HCT116 (cell line): ENCODE results near the gene IGFALS. TPM values are rescaled to one million over a fixed set of nuclear protein-coding genes. Genes with fewer than 3 reads are reported as not detected.

ENCODE experiments used
- ATAC-seq: fragments of 200-7000 bp; cut with Tn5 transposase; 2 replicates; pipeline ENCODE4 v1.9.1; 2020; ENCODE audit warnings: mild to moderate bottlenecking, moderate library complexity
- BruUV-seq: library from RNA; stranded (reverse); fragments of 400-500 nt; replicated peaks from 2 replicates; lab custom pipeline; 2021; lab: Mats Ljungman, UMichigan
- CTCF ChIA-PET: fragments of 300-600 bp; sonication (Branson Sonifier 250); formaldehyde crosslinking; loops from one replicate; lab custom pipeline; 2021; ENCODE audit warnings: antibody characterized with exemption; lab: Charles Lee
- POLR2A ChIA-PET: fragments of 300-600, 350-600 bp; sonication (Branson Sonifier 250); formaldehyde crosslinking; loops from one replicate; lab custom pipeline; 2021; ENCODE audit warnings: antibody characterized with exemption; lab: Charles Lee
- RAD21 ChIA-PET, 2 experiments: fragments of 300-600 bp; sonication (Branson Sonifier 250); formaldehyde crosslinking; loops; one replicate each; lab custom pipeline; 2023; ENCODE audit warnings: low total read pairs in 2 of 2; ENCODE audit not compliant: uncharacterized antibody in 2 of 2, unreplicated experiment in 2 of 2, low non-redundant PET in 1 of 2; lab: Charles Lee
- DNase-seq: peaks from one replicate; pipeline ENCODE4 v3.0.0-alpha.2; 2010; ENCODE audit warnings: low read depth, low spot score
- H2AFZ ChIP-seq: fragments of 200-600 bp; shearing (Covaris generic), sonication (generic); 2 replicates; pipeline ENCODE4 v1.6.1; 2017; ENCODE audit warnings: low read depth, mixed run types, mixed read lengths, antibody characterized with exemption, low read length; ENCODE audit not compliant: poor library complexity, severe bottlenecking
- H3K27ac ChIP-seq: 2 replicates; pipeline ENCODE4 v1.5.1; 2012; ENCODE audit warnings: low read depth, low read length
- H3K27me3 ChIP-seq: fragments of 200-600 bp; sonication (generic); 2 replicates; pipeline ENCODE4 v1.6.1; 2016; ENCODE audit warnings: mixed run types, low read length, mixed read lengths; ENCODE audit not compliant: insufficient read depth
- H3K36me3 ChIP-seq, 2 experiments: fragments of 200-500 bp in 1 of 2; fragments of 200-600 bp in 1 of 2; sonication (Bioruptor generic) in 1 of 2; sonication (generic) in 1 of 2; 2 replicates each; pipeline versions ENCODE4 v1.5.1 to v1.6.1; 2014 to 2016; ENCODE audit warnings: low read length in 2 of 2, inconsistent platforms in 1 of 2, mixed read lengths in 1 of 2, mixed run types in 1 of 2; ENCODE audit not compliant: insufficient read depth in 2 of 2, control insufficient read depth in 1 of 2
- H3K4me1 ChIP-seq, 2 experiments: fragments of 200-600 bp in 1 of 2; sonication (generic) in 1 of 2; 2 replicates each; pipeline versions ENCODE4 v1.5.1 to v1.6.1; 2012 to 2017; ENCODE audit warnings: low read length in 2 of 2, inconsistent platforms in 1 of 2, mild to moderate bottlenecking in 1 of 2, mixed read lengths in 1 of 2, mixed run types in 1 of 2, moderate library complexity in 1 of 2; ENCODE audit not compliant: insufficient read depth in 2 of 2, control insufficient read depth in 1 of 2
- H3K4me2 ChIP-seq: fragments of 200-600 bp; sonication (generic); 2 replicates; pipeline ENCODE4 v1.6.1; 2017; ENCODE audit warnings: mixed run types, low read length, mixed read lengths
- H3K4me3 ChIP-seq, 2 experiments: fragments of 200-600 bp in 1 of 2; sonication (generic) in 1 of 2; replicated peaks in 1 of 2; 2 replicates each; pipeline ENCODE4 v1.5.1; 2011 to 2016; ENCODE audit warnings: low read length in 2 of 2, control low read depth in 1 of 2, low read depth in 1 of 2, mild to moderate bottlenecking in 1 of 2, mixed read lengths in 1 of 2, mixed run types in 1 of 2
- H3K79me2 ChIP-seq: fragments of 200-600 bp; sonication (generic); 2 replicates; pipeline ENCODE4 v1.6.1; 2017; ENCODE audit warnings: mild to moderate bottlenecking, mixed run types, low read length, moderate library complexity, mixed read lengths; ENCODE audit not compliant: insufficient read depth
- H3K9ac ChIP-seq: fragments of 200-600 bp; sonication (generic); 2 replicates; pipeline ENCODE4 v1.6.1; 2016; ENCODE audit warnings: low read length, mixed read lengths
- H3K9me2 ChIP-seq: fragments of 200-600 bp; sonication (generic), shearing (Covaris generic); 2 replicates; pipeline ENCODE4 v1.6.1; 2017; ENCODE audit warnings: mixed run types, mild to moderate bottlenecking, moderate library complexity; ENCODE audit not compliant: insufficient read depth
- H3K9me3 ChIP-seq, 2 experiments: fragments of 200-500 bp in 1 of 2; fragments of 200-600 bp in 1 of 2; sonication (Bioruptor generic) in 1 of 2; sonication (generic) in 1 of 2; 2 replicates each; pipeline ENCODE4 v1.6.1; 2014 to 2017; ENCODE audit warnings: low read length in 2 of 2, mixed read lengths in 2 of 2, inconsistent platforms in 1 of 2, low read depth in 1 of 2, mild to moderate bottlenecking in 1 of 2, mixed run types in 1 of 2, moderate library complexity in 1 of 2; ENCODE audit not compliant: control insufficient read depth in 1 of 2, insufficient read depth in 1 of 2
- H4K20me1 ChIP-seq: fragments of 200-600 bp; sonication (generic), shearing (Covaris generic); 2 replicates; pipeline ENCODE4 v1.6.1; 2017; ENCODE audit warnings: mixed run types, mild to moderate bottlenecking, moderate library complexity; ENCODE audit not compliant: insufficient read depth
- ATF3 ChIP-seq: IDR thresholded peaks from 2 replicates; pipeline ENCODE4 v1.6.1; 2012
- CBX3 ChIP-seq: IDR thresholded peaks from 2 replicates; pipeline ENCODE4 v1.6.1; 2012; ENCODE audit warnings: low read depth
- CEBPB ChIP-seq: IDR thresholded peaks from 2 replicates; pipeline ENCODE4 v1.6.1; 2012; ENCODE audit warnings: low read depth
- CTCF ChIP-seq, 3 experiments: fragments of 200-600 bp in 1 of 3; sonication (generic) in 1 of 3; IDR thresholded peaks in 2 of 3; conservative IDR thresholded peaks in 1 of 3; 2 replicates each; pipeline ENCODE4 v1.5.1; 2012 to 2017; ENCODE audit warnings: low read depth in 2 of 3, low read length in 2 of 3, antibody characterized with exemption in 1 of 3, borderline replicate concordance in 1 of 3, control low read depth in 1 of 3, mild to moderate bottlenecking in 1 of 3, mixed read lengths in 1 of 3, mixed run types in 1 of 3, moderate library complexity in 1 of 3; ENCODE audit not compliant: insufficient read depth in 1 of 3
- EGR1 ChIP-seq: IDR thresholded peaks from 2 replicates; pipeline ENCODE4 v1.6.1; 2012; ENCODE audit warnings: low read depth
- EZH2 ChIP-seq: fragments of 200-600 bp; sonication (generic); IDR thresholded peaks from 2 replicates; pipeline ENCODE4 v1.6.1; 2017; ENCODE audit warnings: antibody characterized with exemption, mixed run types
- EZH2phosphoT487 ChIP-seq: fragments of 200-600 bp; IDR thresholded peaks from 2 replicates; pipeline ENCODE4 v1.6.1; 2018; ENCODE audit warnings: antibody characterized with exemption, borderline replicate concordance
- JUND ChIP-seq: IDR thresholded peaks from 2 replicates; pipeline ENCODE4 v1.6.1; 2012
- MAX ChIP-seq: IDR thresholded peaks from 2 replicates; pipeline ENCODE4 v1.6.1; 2012
- POLR2A ChIP-seq: IDR thresholded peaks from 2 replicates; pipeline ENCODE4 v1.7.0; 2011; ENCODE audit warnings: borderline replicate concordance; ENCODE audit not compliant: insufficient read depth, insufficient read length; ENCODE audit errors: extremely low read depth
- POLR2AphosphoS5 ChIP-seq: IDR thresholded peaks from 2 replicates; pipeline ENCODE4 v1.6.1; 2011; ENCODE audit warnings: mild to moderate bottlenecking, low read depth, low read length, moderate library complexity
- RAD21 ChIP-seq: IDR thresholded peaks from 2 replicates; pipeline ENCODE4 v1.6.1; 2012; ENCODE audit warnings: low read depth, mild to moderate bottlenecking
- REST ChIP-seq: IDR thresholded peaks from 2 replicates; pipeline ENCODE4 v1.6.1; 2012; ENCODE audit warnings: low read depth
- SIN3A ChIP-seq: IDR thresholded peaks from 2 replicates; pipeline ENCODE4 v1.6.1; 2012; ENCODE audit warnings: low read depth
- SP1 ChIP-seq: IDR thresholded peaks from 2 replicates; pipeline ENCODE4 v1.6.1; 2012; ENCODE audit warnings: low read depth
- SRF ChIP-seq: IDR thresholded peaks from 2 replicates; pipeline ENCODE4 v1.6.1; 2012; ENCODE audit warnings: low read depth
- ZBTB33 ChIP-seq: IDR thresholded peaks from 2 replicates; pipeline ENCODE4 v1.6.1; 2011; ENCODE audit warnings: mild to moderate bottlenecking, low read length, moderate library complexity; ENCODE audit not compliant: insufficient replicate concordance; ENCODE audit errors: extremely low read depth
- ZFX ChIP-seq: fragments of 450-650 bp; IDR thresholded peaks from 2 replicates; pipeline ENCODE4 v1.6.1; 2017
- intact Hi-C: fragments of 100-400 bp; cut with micrococcal nuclease; formaldehyde crosslinking; loops from 2 replicates; pipeline ENCODE4 v1.10.0; 2022
- total RNA-seq: library from RNA; stranded (reverse); gene quantifications from one replicate; pipeline ENCODE4 v1.2.1, GENCODE V29; 2021; ENCODE audit not compliant: unreplicated experiment

Gene IGFALS
- total RNA-seq, 1 experiment from 2014 or later, result 0.10 TPM

- POLR2A ChIA-PET, result no interaction called here
- no peak overlapping the region for H3K27ac ChIP-seq
- no peak overlapping the region for H2AFZ ChIP-seq
- no peaks in the 10 kb centered on the region for H4K20me1 ChIP-seq
- peaks cover 6 to 29% of the 10 kb centered on the region in 2 experiments for H3K4me1 ChIP-seq
- RAD21 ChIA-PET, result no interaction called here
- intact Hi-C loops, result no loop called here
- peaks cover 32% of the 10 kb centered on the region for H3K79me2 ChIP-seq
- DNase-seq (no peak), ATAC-seq (no peak)
- no peaks in the 10 kb centered on the region; a peak in 2 of 4 replicates for H3K36me3 ChIP-seq
- no peak overlapping the region for H3K9ac ChIP-seq
- H3K4me3 ChIP-seq, result no peak overlapping the region
- H3K27me3 ChIP-seq, result no peaks in the 10 kb centered on the region
- no TSS peak for BruUV-seq
- H3K9me2 ChIP-seq, result no peaks in the 10 kb centered on the region
- no peak overlapping the region for H3K4me2 ChIP-seq
- no peaks in the 10 kb centered on the region for H3K9me3 ChIP-seq
- TF ChIP-seq ZFX (no peak), JUND (no peak), CEBPB (no peak), ATF3 (no peak), POLR2A (no peak), EZH2 (no peak), ZBTB33 (no peak), EZH2phosphoT487 (no peak), SIN3A (no peak), EGR1 (no peak), SRF (no peak), POLR2AphosphoS5 (no peak; the same call in 1 of the 2 replicates), CTCF (IDR thresholded peaks at IDR 0.05 in 2 of 3, conservative IDR thresholded peaks at IDR 0.05 in 1 of 3; ENCODE audit: borderline replicate concordance in 1 of 3, insufficient read depth in 1 of 3, low read depth in 2 of 3, low read length in 2 of 3) (no peak), RAD21 (no peak), REST (no peak), MAX (no peak), SP1 (no peak), CBX3 (no peak)
- TF ChIP-seq, all 23 proteins: peak for 0
- CTCF ChIA-PET, result no interaction called here
These were observed 15.9 kb downstream of the IGFALS start for GRCh38 chr16:1777375-1778199.
